Measurements from ENCODE around the gene DHRS3. TPM values are rescaled to one million over a fixed set of nuclear protein-coding genes. Genes with fewer than 3 reads are reported as not detected.

DHRS3 gene
- total and polyA plus RNA-seq, 10 donors = 8.9 to 41.0 (median 28.7) TPM

DNA sequence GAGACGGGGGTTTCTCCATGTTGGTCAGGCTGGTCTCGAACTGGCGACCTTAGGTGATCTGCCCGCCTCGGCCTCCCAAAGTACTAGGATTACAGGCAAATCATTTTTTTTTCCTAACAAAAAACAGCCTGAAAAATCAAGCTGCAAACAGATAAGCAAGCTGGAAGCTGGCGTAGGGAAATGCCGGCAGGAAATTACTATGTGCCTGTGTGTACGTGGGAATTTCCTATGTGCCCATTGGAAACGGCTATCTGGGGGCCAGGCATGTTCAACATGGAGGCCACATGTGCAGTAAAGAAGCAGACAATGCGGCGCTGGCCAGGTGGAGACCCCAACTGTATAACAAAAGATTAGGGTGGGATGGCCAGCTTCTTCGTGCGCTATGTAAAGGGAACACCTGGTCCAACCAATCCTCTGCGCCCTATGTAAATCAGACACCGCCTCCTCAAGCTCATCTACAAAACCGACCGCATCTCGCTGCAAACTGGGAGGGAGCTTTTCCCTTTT, 16.7 kb upstream of the DHRS3 start:
- DNase-seq = peak; percentile 64
- peaks cover 3 to 18% (median 13%) of the 10 kb centered on the region in 8 donors for H3K9me3 ChIP-seq
- peaks cover 0 to 51% (median 18%) of the 10 kb centered on the region in 6 donors for H3K4me1 ChIP-seq
- 67 to 86% (median 74%) methylated on average over 18 of the region's 18 CpGs for WGBS, 5 donors
- peak overlapping the region; percentile 66 to 91 (median 81) for H3K27ac ChIP-seq
- no peaks in the 10 kb centered on the region for H3K36me3 ChIP-seq
- H3K27me3 ChIP-seq (replicated peaks in 1 of 7) = peaks cover 0 to 10% (median 0%) of the 10 kb centered on the region in 7 donors
- intact Hi-C loops (cut with DNase I; ENCODE audit: low total_unique reads) = no loop called here
- TF ChIP-seq, protein P1, sequence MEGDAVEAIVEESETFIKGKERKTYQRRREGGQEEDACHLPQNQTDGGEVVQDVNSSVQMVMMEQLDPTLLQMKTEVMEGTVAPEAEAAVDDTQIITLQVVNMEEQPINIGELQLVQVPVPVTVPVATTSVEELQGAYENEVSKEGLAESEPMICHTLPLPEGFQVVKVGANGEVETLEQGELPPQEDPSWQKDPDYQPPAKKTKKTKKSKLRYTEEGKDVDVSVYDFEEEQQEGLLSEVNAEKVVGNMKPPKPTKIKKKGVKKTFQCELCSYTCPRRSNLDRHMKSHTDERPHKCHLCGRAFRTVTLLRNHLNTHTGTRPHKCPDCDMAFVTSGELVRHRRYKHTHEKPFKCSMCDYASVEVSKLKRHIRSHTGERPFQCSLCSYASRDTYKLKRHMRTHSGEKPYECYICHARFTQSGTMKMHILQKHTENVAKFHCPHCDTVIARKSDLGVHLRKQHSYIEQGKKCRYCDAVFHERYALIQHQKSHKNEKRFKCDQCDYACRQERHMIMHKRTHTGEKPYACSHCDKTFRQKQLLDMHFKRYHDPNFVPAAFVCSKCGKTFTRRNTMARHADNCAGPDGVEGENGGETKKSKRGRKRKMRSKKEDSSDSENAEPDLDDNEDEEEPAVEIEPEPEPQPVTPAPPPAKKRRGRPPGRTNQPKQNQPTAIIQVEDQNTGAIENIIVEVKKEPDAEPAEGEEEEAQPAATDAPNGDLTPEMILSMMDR (IDR thresholded peaks at IDR 0.05 in 8 of 11, conservative IDR thresholded peaks at IDR 0.05 in 3 of 11) = no peak
- peak in 2 of 3 donors; percentile 18 to 49 for TF ChIP-seq POLR2AphosphoS5 (IDR thresholded peaks at IDR 0.05)
- H3K4me3 ChIP-seq = no peak overlapping the region

DNA sequence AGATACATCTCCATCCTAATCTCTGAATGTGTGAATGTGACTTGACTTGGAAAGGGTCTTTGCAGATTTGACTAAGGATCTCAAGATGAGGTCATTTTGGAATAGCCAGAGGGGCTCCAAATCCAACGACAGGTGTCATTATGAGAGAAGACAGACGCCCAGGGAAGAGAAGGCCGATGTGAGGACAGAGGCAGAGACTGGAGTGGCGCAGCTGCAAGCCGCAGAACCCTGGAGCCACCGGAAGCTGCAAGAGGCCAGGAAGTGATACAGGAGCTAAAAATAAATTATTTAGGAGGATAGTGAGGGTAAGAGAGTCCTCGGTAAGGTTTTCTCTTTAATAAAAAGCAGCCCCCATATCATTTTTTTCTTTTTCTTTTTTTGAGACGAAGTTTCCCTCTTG, 16.1 kb upstream of the DHRS3 start:
- peaks cover 0 to 51% (median 18%) of the 10 kb centered on the region in 6 donors for H3K4me1 ChIP-seq
- no peaks in the 10 kb centered on the region for H3K36me3 ChIP-seq
- intact Hi-C loops (cut with DNase I; ENCODE audit: low total_unique reads) = no loop called here
- H3K9me3 ChIP-seq = peaks cover 0 to 13% (median 7%) of the 10 kb centered on the region in 8 donors
- peak overlapping the region; percentile 66 to 91 (median 81) for H3K27ac ChIP-seq
- H3K4me3 ChIP-seq = no peak overlapping the region
- WGBS, 5 donors = 33 to 46% (median 46%) methylated on average over 8 of the region's 8 CpGs
- peak; percentile 62 for DNase-seq
- peaks cover 0 to 10% (median 0%) of the 10 kb centered on the region in 7 donors for H3K27me3 ChIP-seq (replicated peaks in 1 of 7)
- no peak for TF ChIP-seq POLR2A (IDR thresholded peaks at IDR 0.05)
- peak in 1 of 3 donors; percentile 11 for TF ChIP-seq POLR2AphosphoS5 (IDR thresholded peaks at IDR 0.05)
- TF ChIP-seq, protein P1 (IDR thresholded peaks at IDR 0.05 in 8 of 11, conservative IDR thresholded peaks at IDR 0.05 in 3 of 11) = no peak

GRCh38 chr1:12631571-12631970, 13.6 kb upstream of the DHRS3 start:
- 84 to 96% (median 95%) methylated on average over 4 to 8 of the region's 8 CpGs for WGBS, 5 donors
- intact Hi-C loops (cut with DNase I; ENCODE audit: low total_unique reads) = no loop called here
- no peak overlapping the region for H3K4me3 ChIP-seq
- TF ChIP-seq, protein P1 (IDR thresholded peaks at IDR 0.05 in 8 of 11, conservative IDR thresholded peaks at IDR 0.05 in 3 of 11) = no peak
- TF ChIP-seq POLR2AphosphoS5 (IDR thresholded peaks at IDR 0.05) (no peak), POLR2A (IDR thresholded peaks at IDR 0.05) (no peak)
- peak; percentile 54 for DNase-seq
- peaks cover 0 to 7% (median 0%) of the 10 kb centered on the region in 7 donors for H3K27me3 ChIP-seq (replicated peaks in 1 of 7)
- H3K4me1 ChIP-seq = peaks cover 0 to 42% (median 15%) of the 10 kb centered on the region in 6 donors
- H3K27ac ChIP-seq = no peak overlapping the region
- no peaks in the 10 kb centered on the region for H3K36me3 ChIP-seq
- no peaks in the 10 kb centered on the region for H3K9me3 ChIP-seq

GRCh38 chr1:12630946-12631530, 13.0 kb upstream of the DHRS3 start:
- TF ChIP-seq POLR2AphosphoS5 (IDR thresholded peaks at IDR 0.05) (no peak), POLR2A (IDR thresholded peaks at IDR 0.05) (no peak)
- TF ChIP-seq, protein P1 (IDR thresholded peaks at IDR 0.05 in 8 of 11, conservative IDR thresholded peaks at IDR 0.05 in 3 of 11) = no peak
- H3K27me3 ChIP-seq (replicated peaks in 1 of 7) = peaks cover 0 to 4% (median 0%) of the 10 kb centered on the region in 7 donors
- no peak overlapping the region for H3K4me3 ChIP-seq
- peak; percentile 21 for DNase-seq
- no peaks in the 10 kb centered on the region for H3K9me3 ChIP-seq
- H3K36me3 ChIP-seq = no peaks in the 10 kb centered on the region
- intact Hi-C loops (cut with DNase I; ENCODE audit: low total_unique reads) = no loop called here
- H3K27ac ChIP-seq = no peak overlapping the region
- 57 to 81% (median 77%) methylated on average over 5 to 6 of the region's 6 CpGs for WGBS, 5 donors
- H3K4me1 ChIP-seq = peaks cover 0 to 41% (median 15%) of the 10 kb centered on the region in 6 donors

All from spleen (tissue), 11 donors.